OCI-LY1 (cell line): ENCODE measurements around the gene HAPSTR1.

Experiments used
- H2AFZ ChIP-seq: fragments of 200-600 bp; sonication (generic), shearing (Covaris generic); 2 replicates; pipeline ENCODE4 v1.6.0; 2014; ENCODE audit warnings: antibody characterized with exemption, mild to moderate bottlenecking, low read length
- H3F3A ChIP-seq: fragments of 200-600 bp; sonication (generic), shearing (Covaris generic); 2 replicates; pipeline ENCODE4 v1.6.0; 2014; ENCODE audit warnings: mild to moderate bottlenecking, antibody characterized with exemption, low read length, moderate library complexity; ENCODE audit not compliant: insufficient read depth
- H3K27ac ChIP-seq: fragments of 200-600 bp; sonication (generic); 2 replicates; pipeline ENCODE4 v1.5.1; 2014; ENCODE audit warnings: low read length, mixed run types, mild to moderate bottlenecking, low read depth; ENCODE audit not compliant: poor library complexity, severe bottlenecking
- H3K27me3 ChIP-seq: fragments of 200-600 bp; sonication (generic); 2 replicates; pipeline ENCODE4 v1.6.0; 2014; ENCODE audit warnings: antibody characterized with exemption, mild to moderate bottlenecking, low read length, moderate library complexity; ENCODE audit not compliant: insufficient read depth
- H3K36me3 ChIP-seq: fragments of 200-600 bp; sonication (generic); 2 replicates; pipeline ENCODE4 v1.6.1; 2014; ENCODE audit warnings: mild to moderate bottlenecking, antibody characterized with exemption, low read length, moderate library complexity, mixed read lengths; ENCODE audit not compliant: insufficient read depth
- H3K4me1 ChIP-seq: fragments of 200-600 bp; sonication (generic); 2 replicates; pipeline ENCODE4 v1.5.1; 2014; ENCODE audit warnings: mild to moderate bottlenecking, low read length, moderate library complexity; ENCODE audit not compliant: insufficient read depth, severe bottlenecking
- H3K4me2 ChIP-seq: fragments of 200-600 bp; sonication (generic), shearing (Covaris generic); 2 replicates; pipeline ENCODE4 v1.6.1; 2014; ENCODE audit warnings: low read length
- H3K4me3 ChIP-seq: fragments of 200-600 bp; sonication (generic); 2 replicates; pipeline ENCODE4 v1.5.1; 2014; ENCODE audit warnings: low read length, low read depth, mild to moderate bottlenecking, mixed read lengths; ENCODE audit not compliant: poor library complexity, severe bottlenecking
- H3K79me2 ChIP-seq: fragments of 200-600 bp; shearing (Covaris generic); 2 replicates; pipeline ENCODE4 v1.6.1; 2016; ENCODE audit warnings: mixed run types, low read length, mixed read lengths; ENCODE audit not compliant: insufficient read depth
- H3K9ac ChIP-seq: fragments of 200-600 bp; sonication (generic), shearing (Covaris generic); 2 replicates; pipeline ENCODE4 v1.6.1; 2014; ENCODE audit warnings: mild to moderate bottlenecking, low read length, mixed read lengths
- H3K9me2 ChIP-seq: fragments of 200-600 bp; sonication (generic), shearing (Covaris generic); 2 replicates; pipeline ENCODE4 v1.6.1; 2014; ENCODE audit warnings: low read depth, mild to moderate bottlenecking, low read length, mixed read lengths
- H3K9me3 ChIP-seq: fragments of 200-600 bp; shearing (Covaris generic); 2 replicates; pipeline ENCODE4 v1.6.1; 2014; ENCODE audit warnings: low read length, mixed read lengths
- H4K20me1 ChIP-seq: fragments of 200-600 bp; sonication (generic), shearing (Covaris generic); 2 replicates; pipeline ENCODE4 v1.6.0; 2016; ENCODE audit warnings: mild to moderate bottlenecking, low read length; ENCODE audit not compliant: insufficient read depth
- CTCF ChIP-seq: fragments of 200-600 bp; sonication (generic), shearing (Covaris generic); IDR thresholded peaks from 2 replicates; pipeline ENCODE4 v1.5.1; 2017; ENCODE audit warnings: mild to moderate bottlenecking, antibody characterized with exemption, low read length, moderate library complexity, mixed read lengths
- EZH2 ChIP-seq: fragments of 200-600 bp; sonication (generic), shearing (Covaris generic); IDR thresholded peaks from 2 replicates; pipeline ENCODE4 v1.8.0; 2017; ENCODE audit warnings: borderline replicate concordance, mixed run types, mild to moderate bottlenecking, antibody characterized with exemption, low read length, moderate library complexity, mixed read lengths

HAPSTR1 gene

GRCh38 chr16:9107025-9107970 is 15.9 kb downstream of the HAPSTR1 start:
- H3K36me3 ChIP-seq: peaks cover 99% of the 10 kb centered on the region
- no peak overlapping the region for H3K9ac ChIP-seq
- H3K27me3 ChIP-seq: no peaks in the 10 kb centered on the region
- H3K4me2 ChIP-seq: no peak overlapping the region
- no peak overlapping the region for H3K27ac ChIP-seq
- H3K79me2 ChIP-seq: peaks cover 97% of the 10 kb centered on the region
- no peak for TF ChIP-seq EZH2
- TF ChIP-seq CTCF: no peak
- no peaks in the 10 kb centered on the region for H3K9me2 ChIP-seq
- H3F3A ChIP-seq: no peaks in the 10 kb centered on the region
- H3K4me3 ChIP-seq: no peak overlapping the region
- H3K4me1 ChIP-seq: peaks cover 3% of the 10 kb centered on the region
- peaks cover 17% of the 10 kb centered on the region; the same call in 1 of the 2 replicates for H4K20me1 ChIP-seq
- no peaks in the 10 kb centered on the region for H3K9me3 ChIP-seq
- no peak overlapping the region for H2AFZ ChIP-seq

GRCh38 chr16:9109255-9109654 is 17.8 kb downstream of the HAPSTR1 start:
- H3K9me2 ChIP-seq: no peaks in the 10 kb centered on the region
- peaks cover 5% of the 10 kb centered on the region for H3K4me1 ChIP-seq
- H4K20me1 ChIP-seq: peaks cover 15% of the 10 kb centered on the region; the same call in 1 of the 2 replicates
- H3K4me3 ChIP-seq: no peak overlapping the region
- no peaks in the 10 kb centered on the region for H3K27me3 ChIP-seq
- no peak overlapping the region for H3K4me2 ChIP-seq
- no peaks in the 10 kb centered on the region; the same call in 1 of the 2 replicates for H3F3A ChIP-seq
- TF ChIP-seq EZH2: no peak
- no peak for TF ChIP-seq CTCF
- H3K27ac ChIP-seq: no peak overlapping the region
- H3K9me3 ChIP-seq: no peaks in the 10 kb centered on the region
- peaks cover 98% of the 10 kb centered on the region for H3K79me2 ChIP-seq
- no peak overlapping the region for H3K9ac ChIP-seq
- no peak overlapping the region for H2AFZ ChIP-seq
- peaks cover 98% of the 10 kb centered on the region for H3K36me3 ChIP-seq

- Histone ChIP-seq H3K79me2 (peaks cover 74% of the 10 kb centered on the region), H3K4me3 (no peak overlapping the region), H3K9me3 (no peaks in the 10 kb centered on the region), H3K9me2 (no peaks in the 10 kb centered on the region), H3K4me2 (no peak overlapping the region), H2AFZ (no peak overlapping the region), H3K4me1 (peaks cover 5% of the 10 kb centered on the region), H3K27ac (no peak overlapping the region), H4K20me1 (peaks cover 10% of the 10 kb centered on the region; the same call in 1 of the 2 replicates), H3K36me3 (peaks cover 97% of the 10 kb centered on the region), H3K9ac (no peak overlapping the region), H3K27me3 (no peaks in the 10 kb centered on the region), H3F3A (no peaks in the 10 kb centered on the region; the same call in 1 of the 2 replicates)
- no peak for TF ChIP-seq CTCF
- no peak for TF ChIP-seq EZH2
Observed at GRCh38 chr16:9112166-9112843, 20.9 kb downstream of the HAPSTR1 start.
